SK-N-MC (cell line): ENCODE data around the gene DCP2.

Source experiments
- EZH2 ChIP-seq: fragments of 200-600 bp; sonication (generic); IDR thresholded peaks from one replicate; pipeline ENCODE4 v1.6.1; 2017; ENCODE audit warnings: antibody characterized with exemption
- FOXP2 ChIP-seq: optimal IDR thresholded peaks from 2 replicates; pipeline ENCODE3; 2011; ENCODE audit warnings: mild to moderate bottlenecking, moderate library complexity; ENCODE audit not compliant: insufficient read depth; ENCODE audit errors: extremely low read length, control extremely low read depth
- POLR2AphosphoS5 ChIP-seq: IDR thresholded peaks from 2 replicates; pipeline ENCODE4 v1.6.1; 2012; ENCODE audit warnings: mild to moderate bottlenecking, low read depth, low read length, borderline replicate concordance

DNA sequence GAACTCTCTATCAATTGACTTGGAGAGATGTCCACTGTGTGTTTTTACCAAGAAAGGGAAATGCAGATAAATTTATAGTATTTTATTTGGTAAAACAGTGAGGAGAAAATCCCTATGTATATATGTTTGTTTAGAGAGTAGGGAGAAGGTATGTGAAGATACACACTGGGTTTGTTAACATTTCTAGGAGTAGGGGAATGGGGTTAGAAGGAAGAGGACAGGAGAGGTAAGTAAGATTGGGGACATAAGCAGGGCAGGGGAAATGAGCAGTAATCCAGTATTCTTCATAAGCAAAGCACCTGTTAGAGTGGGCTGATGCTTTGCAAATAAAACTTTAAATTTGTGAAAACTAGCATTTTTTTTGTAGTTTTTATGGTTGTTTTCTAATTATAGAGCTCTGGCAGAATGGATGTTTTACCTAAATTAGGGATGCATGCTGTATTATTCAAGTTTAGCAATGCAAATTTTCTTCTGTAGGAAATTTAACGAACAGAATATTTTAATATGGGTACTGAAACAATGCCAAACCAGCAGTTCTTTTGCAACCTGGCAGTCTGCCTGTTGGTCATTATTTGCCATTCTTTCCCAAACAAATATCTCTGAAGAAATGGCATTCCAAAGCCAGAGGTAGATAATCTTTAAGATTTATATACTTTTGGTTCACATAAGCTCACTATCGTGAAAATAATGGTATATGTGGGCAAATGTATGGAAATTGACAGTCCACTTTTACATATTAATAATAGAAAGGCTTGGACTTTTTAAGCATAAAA lies 19.4 kb upstream of the DCP2 start:
- no peak for TF ChIP-seq EZH2
- no peak for TF ChIP-seq POLR2AphosphoS5
- TF ChIP-seq FOXP2: no peak
